ENCODE measurements around the gene SORCS2. TPM values are rescaled to one million over a fixed set of nuclear protein-coding genes. Genes with fewer than 3 reads are reported as not detected.

The SORCS2 gene
- total RNA-seq, 2 donors from 2014 or later: 0.54 to 0.74 TPM

DNA sequence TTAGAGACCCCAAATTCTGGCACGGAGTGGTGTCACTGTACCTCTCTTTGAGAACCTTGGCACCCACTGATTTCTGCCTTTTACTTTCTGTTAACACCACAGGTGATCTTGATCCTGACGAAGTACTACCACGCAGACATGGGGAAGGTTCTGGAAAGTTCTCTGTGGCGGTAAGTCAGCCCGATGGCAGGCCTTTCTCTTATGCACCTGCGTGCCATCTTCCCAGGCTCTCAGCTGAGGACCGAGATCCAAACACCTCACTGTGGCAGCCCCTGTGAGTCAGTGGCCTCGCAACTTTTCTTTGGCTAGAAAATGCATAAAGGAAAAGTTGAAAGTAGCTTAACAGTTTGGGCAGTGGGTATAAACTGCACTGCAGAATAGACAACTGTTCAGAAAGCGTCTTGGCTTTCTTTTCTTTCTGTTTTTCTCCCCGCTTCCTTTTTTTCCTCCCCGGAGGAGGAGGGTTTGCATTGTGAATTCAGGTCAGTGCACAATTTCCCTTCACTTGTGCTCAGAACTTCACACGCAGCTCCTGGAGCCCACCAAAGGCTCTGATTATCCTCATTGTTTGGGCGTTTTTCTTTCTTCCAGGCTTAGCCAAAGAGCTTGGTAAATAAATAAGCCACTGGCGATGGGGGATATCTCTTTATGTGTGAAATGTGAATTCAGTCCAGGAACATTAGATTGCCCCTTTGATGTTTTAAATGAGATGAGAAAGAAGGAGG is 204.0 kb downstream of the SORCS2 start:
- H3K36me3 ChIP-seq: no peaks in the 10 kb centered on the region
- DNase-seq: no peak
- H3K9ac ChIP-seq (ENCODE audit: low read depth in 2 of 2, low read length in 2 of 2): no peak overlapping the region
- H3K4me1 ChIP-seq: no peaks in the 10 kb centered on the region
- H3K27me3 ChIP-seq: no peaks in the 10 kb centered on the region
- TF ChIP-seq CTCF (IDR thresholded peaks at IDR 0.05): no peak
- H3K27ac ChIP-seq: no peak overlapping the region
- H3K4me3 ChIP-seq: no peak overlapping the region
- H3K9me3 ChIP-seq: no peaks in the 10 kb centered on the region
- intact Hi-C loops (cut with DNase I): no loop called here

DNA sequence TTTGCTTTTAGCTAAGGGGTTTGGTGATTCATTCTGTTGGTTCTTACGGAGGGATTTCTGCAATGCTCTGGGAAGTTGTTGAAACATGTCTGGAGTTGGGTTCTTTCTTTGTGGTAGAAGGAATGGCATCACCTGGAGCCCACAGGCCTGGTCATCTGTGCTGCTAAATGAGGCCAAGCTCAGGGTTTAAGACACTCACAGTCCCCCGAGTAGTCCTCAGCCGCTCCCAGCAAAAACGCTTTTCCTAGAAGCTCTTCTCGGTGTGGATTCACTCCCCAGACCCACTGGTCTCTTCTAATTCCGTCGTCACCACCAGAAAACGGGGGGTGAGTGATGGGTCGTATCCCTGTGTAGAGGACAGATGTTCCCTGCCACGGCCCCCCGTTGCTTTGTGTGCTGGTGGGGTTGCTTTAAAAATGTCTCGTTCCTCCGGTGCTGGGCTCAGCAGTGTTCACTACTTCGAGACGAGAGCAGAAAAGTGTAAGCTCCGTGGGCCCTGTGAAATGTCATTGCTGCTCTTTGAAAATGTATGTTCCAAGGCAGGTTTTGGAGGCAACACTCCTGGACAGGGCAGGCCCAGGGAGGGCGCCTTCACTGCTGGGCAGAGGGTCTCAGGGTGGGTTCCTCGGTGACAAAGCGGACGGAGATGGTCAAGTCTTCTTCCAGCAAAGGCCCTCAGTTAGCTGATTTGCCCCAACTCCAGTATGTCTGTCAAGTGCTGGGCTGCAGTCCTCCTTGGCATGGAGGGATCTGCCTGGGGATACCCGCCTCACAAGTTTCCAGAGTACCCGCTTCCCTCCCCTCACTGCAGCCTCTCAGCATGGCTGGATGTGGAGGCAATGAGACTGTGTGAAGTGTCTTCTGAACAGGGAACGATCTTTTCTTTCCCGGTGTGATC is 205.1 kb downstream of the SORCS2 start:
- intact Hi-C loops (cut with DNase I): no loop called here
- Histone ChIP-seq H3K4me1 (no peaks in the 10 kb centered on the region), H3K27ac (no peak overlapping the region), H3K27me3 (no peaks in the 10 kb centered on the region), H3K4me3 (no peak overlapping the region), H3K9ac (ENCODE audit: low read depth in 2 of 2, low read length in 2 of 2) (no peak overlapping the region), H3K36me3 (no peaks in the 10 kb centered on the region), H3K9me3 (no peaks in the 10 kb centered on the region)
- no peak for TF ChIP-seq CTCF (IDR thresholded peaks at IDR 0.05)
- no peak for DNase-seq

DNA sequence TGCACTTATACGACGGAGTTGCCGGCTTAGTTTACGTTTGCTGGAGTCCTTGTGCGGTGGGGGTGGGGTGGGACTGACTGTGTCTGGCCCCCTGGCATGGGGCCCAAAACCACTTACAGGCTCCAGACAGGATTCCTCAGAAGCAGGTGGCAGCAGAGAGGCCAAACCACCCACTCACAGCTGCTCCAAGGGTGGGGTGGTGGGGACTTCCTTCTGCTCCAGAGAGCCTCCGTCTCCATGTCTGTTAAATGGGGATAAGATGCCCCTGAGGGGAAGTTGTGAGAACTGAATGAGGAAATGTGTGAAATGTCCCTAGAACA is 205.7 kb downstream of the SORCS2 start:
- Histone ChIP-seq H3K27ac (no peak overlapping the region), H3K9ac (ENCODE audit: low read depth in 2 of 2, low read length in 2 of 2) (no peak overlapping the region)
- intact Hi-C loops (cut with DNase I): no loop called here

GRCh38 chr4:7398788-7399439 is 206.6 kb downstream of the SORCS2 start:
- Histone ChIP-seq H3K4me1 (no peaks in the 10 kb centered on the region), H3K9ac (ENCODE audit: low read depth in 2 of 2, low read length in 2 of 2) (no peak overlapping the region), H3K27me3 (no peaks in the 10 kb centered on the region), H3K36me3 (no peaks in the 10 kb centered on the region), H3K4me3 (no peak overlapping the region), H3K27ac (no peak overlapping the region), H3K9me3 (no peaks in the 10 kb centered on the region)
- intact Hi-C loops (cut with DNase I): no loop called here
- no peak for DNase-seq
- TF ChIP-seq CTCF (IDR thresholded peaks at IDR 0.05): no peak

More for the DNA sequence above, 205.7 kb downstream of the SORCS2 start:
- no peak for TF ChIP-seq CTCF (IDR thresholded peaks at IDR 0.05)
- Histone ChIP-seq H3K9me3 (no peaks in the 10 kb centered on the region), H3K4me1 (no peaks in the 10 kb centered on the region), H3K4me3 (no peak overlapping the region), H3K36me3 (no peaks in the 10 kb centered on the region), H3K27me3 (no peaks in the 10 kb centered on the region)
- DNase-seq: no peak

GRCh38 chr4:7399440-7400234 is 207.3 kb downstream of the SORCS2 start:
- Histone ChIP-seq H3K36me3 (no peaks in the 10 kb centered on the region), H3K27ac (no peak overlapping the region), H3K4me1 (no peaks in the 10 kb centered on the region), H3K27me3 (no peaks in the 10 kb centered on the region), H3K9me3 (no peaks in the 10 kb centered on the region), H3K9ac (ENCODE audit: low read depth in 2 of 2, low read length in 2 of 2) (no peak overlapping the region), H3K4me3 (no peak overlapping the region)
- intact Hi-C loops (cut with DNase I): no loop called here
- TF ChIP-seq CTCF (IDR thresholded peaks at IDR 0.05): no peak
- DNase-seq: no peak
